Tibial nerve (tissue), 4 donors: ENCODE results near the gene WBP1.

Source experiments
- CTCF ChIP-seq, 5 experiments: fragments of 200-600 bp in 3 of 5; fragments of 450-650 bp in 2 of 5; sonication (generic) in 3 of 5; IDR thresholded peaks; one replicate each; pipeline ENCODE4 v1.5.1; 2016 to 2019; ENCODE audit warnings: antibody characterized with exemption in 5 of 5, mild to moderate bottlenecking in 3 of 5, moderate library complexity in 2 of 5
- EP300 ChIP-seq, 2 donors: sonication (generic); formaldehyde crosslinking; IDR thresholded peaks; one replicate each; pipeline ENCODE4 v1.6.1; 2017; ENCODE audit warnings: antibody characterized with exemption in 2 of 2, mild to moderate bottlenecking in 1 of 2
- POLR2A ChIP-seq, 2 donors: fragments of 450-650 bp; IDR thresholded peaks; one replicate each; pipeline ENCODE4 v1.6.1; 2017; ENCODE audit warnings: antibody characterized with exemption in 2 of 2, mild to moderate bottlenecking in 2 of 2, moderate library complexity in 2 of 2

GRCh38 chr2:74440378-74441169, 17.7 kb upstream of the WBP1 start:
- TF ChIP-seq POLR2A (IDR thresholded peaks at IDR 0.05) (peak; percentile 45 to 57), CTCF (IDR thresholded peaks at IDR 0.05) (peak; percentile 7 to 76 (median 30)), EP300 (IDR thresholded peaks at IDR 0.05) (peak; percentile 19 to 87)
